ENCODE data around the gene VWA8.
"Not testable (repeated sequence)": the region's sequence is repeated elsewhere in the genome, so short reads cannot be mapped to it uniquely, and the experiment has no call there.

VWA8 gene

GRCh38 chr13:41966671-41967070 lies 5.8 kb upstream of the VWA8 start:
- DNase-seq (ENCODE audit: low spot score), result no peak

- no peak for DNase-seq (ENCODE audit: low spot score)
Measured at GRCh38 chr13:41962994-41963393, 2.1 kb upstream of the VWA8 start.

GRCh38 chr13:41961466-41961760 lies 504 bp upstream of the VWA8 start:
- no peak for DNase-seq (ENCODE audit: low spot score)

- peak; percentile 58 for DNase-seq (ENCODE audit: low spot score)
Measured at GRCh38 chr13:41960211-41960636, 685 bp downstream of the VWA8 start.

GRCh38 chr13:41956272-41956671 lies 4.6 kb downstream of the VWA8 start:
- no peak for DNase-seq (ENCODE audit: low spot score)

- no peak for DNase-seq (ENCODE audit: low spot score)
Measured at GRCh38 chr13:41955605-41956004, 5.3 kb downstream of the VWA8 start.

- DNase-seq (ENCODE audit: low spot score), result no peak
Measured at GRCh38 chr13:41954226-41954625, 6.7 kb downstream of the VWA8 start.

- no peak for DNase-seq (ENCODE audit: low spot score)
Measured at GRCh38 chr13:41952749-41953148, 8.2 kb downstream of the VWA8 start.

- DNase-seq (ENCODE audit: low spot score), result not testable (repeated sequence)
Measured at GRCh38 chr13:41949104-41949503, 11.8 kb downstream of the VWA8 start.

GRCh38 chr13:41945926-41946325 lies 15.0 kb downstream of the VWA8 start:
- no peak for DNase-seq (ENCODE audit: low spot score)

GRCh38 chr13:41944635-41945397 lies 16.1 kb downstream of the VWA8 start:
- DNase-seq (ENCODE audit: low spot score), result no peak

- DNase-seq (ENCODE audit: low spot score), result no peak
Measured at GRCh38 chr13:41944229-41944628, 16.7 kb downstream of the VWA8 start.

GRCh38 chr13:41942462-41943094 lies 18.3 kb downstream of the VWA8 start:
- DNase-seq (ENCODE audit: low spot score), result peak; percentile 19

- no peak for DNase-seq (ENCODE audit: low spot score)
Measured at GRCh38 chr13:41941174-41941573, 19.7 kb downstream of the VWA8 start.

GRCh38 chr13:41939398-41939797 lies 21.5 kb downstream of the VWA8 start:
- DNase-seq (ENCODE audit: low spot score), result no peak

GRCh38 chr13:41938918-41939317 lies 22.0 kb downstream of the VWA8 start:
- DNase-seq (ENCODE audit: low spot score), result no peak

- no peak for DNase-seq (ENCODE audit: low spot score)
Measured at GRCh38 chr13:41937388-41937787, 23.5 kb downstream of the VWA8 start.

GRCh38 chr13:41935501-41935900 lies 25.4 kb downstream of the VWA8 start:
- no peak for DNase-seq (ENCODE audit: low spot score)

- DNase-seq (ENCODE audit: low spot score), result no peak
Measured at GRCh38 chr13:41934994-41935393, 25.9 kb downstream of the VWA8 start.

GRCh38 chr13:41934120-41934519 lies 26.8 kb downstream of the VWA8 start:
- DNase-seq (ENCODE audit: low spot score), result no peak

GRCh38 chr13:41931337-41931736 lies 29.6 kb downstream of the VWA8 start:
- no peak for DNase-seq (ENCODE audit: low spot score)

GRCh38 chr13:41930154-41930553 lies 30.8 kb downstream of the VWA8 start:
- no peak for DNase-seq (ENCODE audit: low spot score)

GRCh38 chr13:41928323-41928722 lies 32.6 kb downstream of the VWA8 start:
- no peak for DNase-seq (ENCODE audit: low spot score)

- no peak for DNase-seq (ENCODE audit: low spot score)
Measured at GRCh38 chr13:41925014-41925413, 35.9 kb downstream of the VWA8 start.

Measured in NAMALWA (cell line).